HG02852 (cell line): ENCODE results near the gene PRKCA.
"Not testable (repeated sequence)": the region's sequence is repeated elsewhere in the genome, so short reads cannot be mapped to it uniquely, and the experiment has no call there.

ENCODE experiments used
- ATAC-seq: cut with Tn5 transposase; IDR thresholded peaks from one replicate; pipeline ENCODE4 v1.9.1; 2021; ENCODE audit warnings: mild to moderate bottlenecking, moderate library complexity; ENCODE audit not compliant: unreplicated experiment

The PRKCA gene

GRCh38 chr17:66724581-66725341 lies 422.3 kb downstream of the PRKCA start:
- ATAC-seq, result no peak

DNA sequence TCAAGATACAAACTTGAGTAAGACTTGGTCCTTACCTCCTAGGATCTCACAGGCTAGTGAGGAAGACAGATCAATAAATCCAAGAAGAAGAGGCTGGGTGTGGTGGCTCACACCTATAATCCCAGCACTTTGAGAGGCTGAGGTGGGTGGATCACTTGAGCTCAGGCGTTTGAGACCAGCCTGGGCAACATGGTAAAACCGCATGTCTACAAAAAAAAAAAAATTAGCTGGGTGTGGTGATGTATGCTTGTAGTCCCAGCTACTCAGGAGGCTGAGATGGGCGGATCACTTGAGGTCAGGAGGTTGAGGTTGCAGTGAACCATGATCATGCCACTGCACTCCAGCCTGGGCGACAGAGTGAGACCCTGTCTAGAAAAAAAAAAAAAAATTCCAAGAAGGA lies 423.0 kb downstream of the PRKCA start:
- ATAC-seq, result not testable (repeated sequence)

GRCh38 chr17:66725956-66726355 lies 423.5 kb downstream of the PRKCA start:
- ATAC-seq, result no peak

- no peak for ATAC-seq
Measured at GRCh38 chr17:66726371-66726770, 424.0 kb downstream of the PRKCA start.

DNA sequence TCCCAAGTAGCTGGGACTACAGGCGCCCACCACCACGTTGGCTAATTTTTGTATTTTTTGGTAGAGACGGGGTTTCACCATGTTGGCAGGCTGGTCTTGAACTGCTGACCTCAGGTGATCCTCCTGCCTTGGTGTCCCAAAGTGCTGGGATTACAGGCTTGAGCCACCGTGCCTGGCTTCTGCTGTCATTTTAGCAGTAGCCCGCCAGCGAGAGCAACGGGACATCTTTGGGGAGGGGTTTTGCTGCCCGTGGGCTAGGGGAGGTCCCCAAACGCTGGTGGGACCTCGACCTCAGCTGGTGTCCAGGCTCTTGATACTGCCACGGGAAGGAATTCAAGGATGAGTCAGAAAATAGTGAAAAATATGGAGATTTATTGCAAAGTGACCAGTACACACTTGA lies 424.4 kb downstream of the PRKCA start:
- no peak for ATAC-seq

DNA sequence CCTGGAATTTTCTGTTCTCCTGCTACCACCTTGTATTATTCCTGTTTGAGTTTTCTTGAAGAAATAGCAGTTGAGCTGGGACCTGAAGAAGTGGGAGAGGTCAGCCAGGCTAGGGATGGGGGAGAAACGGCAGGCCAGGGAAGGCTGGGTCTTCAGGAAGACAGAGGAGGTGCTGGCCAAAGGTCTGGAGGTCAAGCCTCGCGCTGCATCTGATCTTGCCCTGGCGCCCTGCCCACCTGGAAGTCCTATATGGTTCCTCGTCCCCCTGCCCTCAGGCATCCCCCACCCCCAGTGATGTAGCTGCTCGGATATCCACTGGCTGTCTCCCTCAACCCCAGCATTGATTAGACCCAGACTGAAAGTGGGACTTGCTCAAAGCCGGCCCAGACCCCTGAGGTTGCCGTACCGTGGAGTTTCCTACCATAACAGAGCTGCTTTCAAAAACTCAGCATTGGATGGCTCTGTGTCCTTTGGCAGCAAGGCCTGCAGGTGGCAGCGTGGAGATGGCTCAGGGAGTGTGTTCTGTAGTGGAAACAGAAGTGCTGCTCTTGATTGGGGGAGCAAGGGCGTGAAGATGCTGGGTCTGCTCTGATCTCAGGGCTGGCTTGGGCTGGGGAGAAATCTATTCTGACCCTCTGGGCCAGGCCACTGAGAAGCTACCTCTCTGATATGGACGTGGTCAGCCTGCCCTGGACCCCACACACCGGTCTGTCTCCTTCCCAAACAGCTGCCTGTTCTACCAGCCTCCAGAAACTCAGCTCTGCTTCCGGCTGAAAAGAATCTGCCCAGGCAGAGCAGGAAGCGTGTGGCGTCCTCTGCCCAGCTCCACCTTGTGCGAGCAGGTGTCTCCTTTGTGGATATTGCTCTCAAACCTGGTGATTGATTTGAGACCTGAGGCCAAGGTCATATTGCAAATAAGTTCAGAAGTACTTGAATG lies 425.5 kb downstream of the PRKCA start:
- ATAC-seq, result peak; percentile 56

DNA sequence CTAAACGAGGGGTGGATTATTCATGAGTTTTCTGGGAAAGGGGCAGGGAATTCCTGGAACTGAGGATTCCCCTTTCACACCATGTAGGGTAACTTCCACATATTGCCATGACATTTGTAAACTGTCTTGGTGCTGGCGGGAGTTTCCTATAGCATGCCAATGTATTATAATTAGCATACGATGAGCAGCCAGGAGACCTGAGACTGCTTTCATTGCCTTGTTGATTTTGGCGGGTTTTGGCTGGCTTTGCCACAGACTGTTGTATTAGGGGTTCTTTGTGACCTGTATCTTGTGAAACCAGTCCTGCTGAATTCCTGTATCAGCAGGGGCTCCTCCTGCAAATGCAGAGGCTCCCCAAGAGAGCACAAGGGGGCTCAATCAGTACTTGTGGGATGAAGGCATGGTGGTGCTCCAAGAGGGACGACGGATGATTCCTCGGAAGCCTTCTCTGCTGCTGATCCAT lies 428.1 kb downstream of the PRKCA start:
- no peak for ATAC-seq

DNA sequence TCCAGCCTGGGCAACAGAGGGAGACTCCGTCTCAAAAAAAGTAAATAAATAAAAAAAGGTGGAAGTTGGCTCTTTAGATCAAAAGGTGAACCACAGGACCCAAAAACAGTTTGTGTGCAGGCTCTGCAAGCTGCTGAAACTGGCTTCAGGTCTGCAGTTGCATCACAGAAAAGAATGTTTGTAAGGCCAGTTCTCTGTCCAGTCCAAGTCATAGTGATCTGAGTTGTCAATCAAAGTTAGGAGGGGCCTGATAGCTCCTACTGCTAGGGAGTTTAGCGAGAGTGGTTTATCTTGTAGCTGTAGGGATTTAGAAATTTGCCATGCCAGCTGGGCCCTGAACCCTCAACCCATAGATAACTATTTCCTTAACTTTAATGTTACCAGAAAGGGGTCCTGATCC lies 431.3 kb downstream of the PRKCA start:
- ATAC-seq, result no peak

DNA sequence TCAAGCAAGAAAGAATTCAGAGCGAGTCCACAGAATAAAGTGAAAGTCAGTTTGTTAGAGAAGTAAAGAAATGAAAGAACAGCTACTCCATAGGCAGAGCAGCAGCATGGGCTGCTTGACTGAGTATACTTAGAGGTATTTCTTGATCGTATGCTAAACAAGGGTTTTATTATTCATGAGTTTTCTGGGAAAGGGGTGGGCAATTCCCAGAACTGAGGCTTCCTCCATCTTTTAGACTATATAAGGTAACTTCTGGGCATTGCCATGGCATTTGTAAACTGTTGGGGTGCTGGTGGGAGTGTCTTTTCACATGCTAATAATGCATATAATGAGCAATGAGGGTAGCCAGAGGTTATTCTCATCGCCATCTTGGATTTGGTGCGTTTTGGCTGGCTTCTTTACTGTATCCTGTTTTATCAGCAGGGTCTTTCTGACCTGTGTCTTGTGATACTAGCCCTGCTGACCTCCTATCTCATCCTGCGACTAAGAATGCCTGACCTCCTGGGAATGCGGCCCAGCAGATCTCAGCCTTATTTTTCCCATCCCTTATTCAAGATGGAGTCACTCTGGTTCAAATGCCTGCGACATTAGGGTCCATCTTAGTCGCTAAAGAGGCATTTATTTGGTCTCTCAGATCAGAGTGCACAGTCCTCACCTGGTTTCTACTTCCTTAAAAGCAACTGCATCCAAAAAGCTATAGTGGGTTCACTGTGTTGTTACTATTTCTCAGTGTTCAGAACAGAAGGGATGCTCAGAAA lies 432.0 kb downstream of the PRKCA start:
- no peak for ATAC-seq

DNA sequence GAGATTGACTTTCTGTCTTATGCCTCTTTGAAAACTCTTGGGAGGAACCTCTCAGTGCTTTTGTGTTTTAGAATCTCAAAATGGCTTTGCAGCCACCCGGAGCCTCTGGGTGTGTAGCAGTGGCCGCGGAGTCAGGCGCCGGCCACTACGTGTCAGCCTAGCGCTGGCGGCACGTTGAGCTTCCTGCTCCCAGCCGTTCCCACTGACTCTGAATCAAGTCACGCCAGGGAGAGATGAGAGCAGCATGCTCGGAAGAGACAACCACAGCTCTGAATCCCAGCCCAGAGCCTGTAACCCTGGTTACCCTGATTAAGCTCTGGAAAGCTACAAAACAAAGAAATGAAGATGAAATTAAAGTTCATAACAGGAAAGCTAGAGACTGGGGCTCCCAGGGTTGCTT lies 435.1 kb downstream of the PRKCA start:
- no peak for ATAC-seq

DNA sequence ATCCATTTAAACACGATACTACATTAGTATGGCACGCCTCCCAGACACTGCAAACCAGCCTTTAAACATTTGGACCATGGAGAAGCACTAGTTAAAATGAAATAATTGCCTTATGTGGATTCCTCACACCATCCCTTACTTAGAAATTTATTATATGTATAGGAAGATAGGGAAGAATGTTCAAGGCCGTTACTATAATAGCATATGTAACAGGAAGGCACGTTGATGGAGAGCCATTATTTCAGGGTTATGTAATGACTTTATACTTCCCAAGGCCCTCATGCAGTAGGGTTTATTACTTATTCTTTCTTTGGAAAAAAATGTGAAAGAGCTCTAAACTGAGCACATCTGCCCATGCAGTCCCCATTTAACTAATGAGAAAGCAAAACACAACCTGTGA lies 435.9 kb downstream of the PRKCA start:
- ATAC-seq, result no peak

- ATAC-seq, result no peak
Measured at GRCh38 chr17:66739553-66739952, 437.1 kb downstream of the PRKCA start.

DNA sequence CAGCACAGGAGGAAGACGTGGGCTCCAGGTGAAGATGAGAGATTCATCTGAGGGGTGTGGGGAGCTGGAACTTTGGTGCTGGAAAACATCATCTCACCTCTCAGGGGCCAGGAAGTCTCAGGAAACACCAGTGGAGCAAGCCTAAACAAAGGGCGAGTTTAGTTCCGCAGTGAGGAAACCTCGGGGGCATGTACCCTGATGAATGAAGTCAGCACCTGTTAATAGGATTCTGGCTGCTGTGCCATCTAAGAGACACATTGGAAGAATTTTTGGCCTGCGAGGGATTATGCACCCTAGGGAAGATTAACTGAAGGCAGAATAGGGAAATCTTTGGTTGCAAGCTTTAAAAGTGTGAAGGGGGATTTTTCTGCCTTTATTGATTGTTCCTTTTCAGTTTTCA lies 437.8 kb downstream of the PRKCA start:
- ATAC-seq, result no peak

DNA sequence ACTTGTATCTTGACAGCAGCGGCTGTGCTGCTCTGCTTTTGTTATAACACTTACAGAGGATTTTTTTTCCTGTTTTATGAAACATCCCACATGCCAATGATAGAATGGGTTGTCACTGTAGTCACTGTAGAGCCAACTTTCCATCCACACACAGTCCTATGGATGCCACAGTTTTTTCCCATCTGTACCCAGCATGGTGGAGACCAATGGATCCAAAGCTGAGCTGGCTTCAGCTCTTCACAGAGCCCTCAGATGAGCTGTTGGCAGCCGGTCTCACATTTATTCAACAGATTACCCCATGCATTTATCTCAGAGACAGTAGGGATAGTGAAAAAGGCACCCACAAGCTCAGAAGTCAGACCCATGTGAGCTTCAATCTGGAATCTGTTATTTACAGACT lies 441.1 kb downstream of the PRKCA start:
- ATAC-seq, result no peak

- ATAC-seq, result no peak
Measured at GRCh38 chr17:66746736-66747135, 444.3 kb downstream of the PRKCA start.

DNA sequence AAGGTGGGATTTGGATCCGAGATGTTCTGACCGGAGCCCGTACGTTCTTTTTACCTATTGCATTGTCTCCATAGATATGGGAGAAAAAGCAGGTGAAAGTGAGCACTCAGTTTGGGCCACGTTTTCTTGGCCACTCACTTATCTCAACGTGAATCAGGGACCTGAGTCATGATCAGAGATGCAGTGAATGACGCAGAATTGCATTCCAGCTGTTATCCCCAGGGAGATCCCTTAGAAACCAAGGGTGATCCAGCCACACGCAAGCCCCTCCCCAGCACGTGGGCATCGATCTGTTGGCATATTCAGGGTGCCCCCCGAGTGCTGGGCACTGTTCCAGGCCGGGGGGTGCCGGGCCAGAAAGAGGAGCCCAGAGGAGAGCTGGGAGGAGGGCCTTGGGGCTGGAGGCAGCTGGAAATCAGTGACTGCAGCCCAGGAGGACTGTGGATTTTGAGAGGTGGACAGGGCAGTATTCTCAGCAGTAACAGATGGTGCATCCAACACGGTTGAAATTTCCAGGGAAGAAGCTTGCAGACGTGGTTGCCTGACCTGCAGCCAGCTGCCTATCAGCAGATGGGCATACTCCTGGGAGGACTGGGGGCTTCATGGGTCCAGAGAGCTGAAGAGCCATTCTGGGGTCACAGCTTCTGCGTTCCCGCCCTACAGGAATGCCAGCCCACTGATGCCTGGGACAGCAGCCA lies 445.3 kb downstream of the PRKCA start:
- no peak for ATAC-seq

DNA sequence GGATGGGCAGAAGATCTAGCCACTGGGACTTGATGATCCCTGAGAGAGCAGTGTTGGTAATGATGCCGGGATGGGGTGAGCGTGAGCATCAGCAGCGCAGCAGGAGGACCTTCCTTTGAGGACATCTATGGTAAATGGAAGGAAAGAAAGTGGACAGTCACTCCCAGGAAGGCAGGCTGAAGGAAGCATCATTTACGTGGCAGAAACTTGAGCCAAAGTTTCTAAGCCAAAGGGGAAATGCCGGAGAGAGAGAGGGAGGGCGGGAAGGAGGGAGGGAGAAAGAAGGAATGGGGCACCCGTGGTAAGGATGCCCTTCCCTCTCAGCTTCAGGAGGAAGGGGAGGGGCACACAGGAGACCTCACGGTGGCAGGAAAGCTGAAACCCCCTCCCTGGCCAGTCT lies 446.2 kb downstream of the PRKCA start:
- ATAC-seq, result no peak

GRCh38 chr17:66749217-66749832 lies 446.9 kb downstream of the PRKCA start:
- no peak for ATAC-seq

GRCh38 chr17:66750116-66750515 lies 447.7 kb downstream of the PRKCA start:
- no peak for ATAC-seq
